Gastroesophageal sphincter (tissue), 3 donors: ENCODE measurements around the gene TANGO6.
"Not testable (repeated sequence)": the region's sequence is repeated elsewhere in the genome, so short reads cannot be mapped to it uniquely, and the experiment has no call there.

Source experiments
- EP300 ChIP-seq: sonication (generic); formaldehyde crosslinking; IDR thresholded peaks from one replicate; pipeline ENCODE4 v1.6.1; 2017; ENCODE audit warnings: antibody characterized with exemption, mild to moderate bottlenecking
- POLR2A ChIP-seq, 2 donors: fragments of 450-650 bp; IDR thresholded peaks; one replicate each; pipeline ENCODE4 v1.6.1; 2017; ENCODE audit warnings: antibody characterized with exemption in 2 of 2, mild to moderate bottlenecking in 2 of 2, moderate library complexity in 1 of 2
- TF ChIP-seq, protein P1 (sequence below), 4 experiments: fragments of 200-600 bp in 2 of 4; fragments of 450-650 bp in 2 of 4; sonication (generic) in 1 of 4; IDR thresholded peaks; one replicate each; pipeline ENCODE4 v1.5.1; 2017 to 2019; ENCODE audit warnings: antibody characterized with exemption in 4 of 4, mild to moderate bottlenecking in 2 of 4, moderate library complexity in 2 of 4

DNA sequence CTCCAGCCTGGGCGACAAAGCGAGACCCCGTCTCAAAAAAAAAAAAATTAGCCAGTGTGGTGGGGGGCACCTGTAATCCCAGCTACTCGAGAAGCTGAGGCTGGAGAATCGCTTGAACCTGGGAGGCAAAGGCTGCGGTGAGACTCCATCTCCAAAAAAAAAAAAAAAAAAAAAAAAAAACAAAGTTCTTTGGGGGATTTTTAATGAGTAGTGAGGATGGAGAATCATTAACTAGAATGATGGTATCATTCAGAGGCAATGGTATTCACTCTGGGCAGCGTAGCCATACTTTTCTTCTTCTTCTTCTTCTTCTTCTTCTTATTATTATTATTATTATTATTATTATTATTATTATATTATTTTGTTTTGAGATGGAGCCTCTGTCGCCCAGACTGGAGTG lies 220.2 kb downstream of the TANGO6 start:
- TF ChIP-seq, protein P1, sequence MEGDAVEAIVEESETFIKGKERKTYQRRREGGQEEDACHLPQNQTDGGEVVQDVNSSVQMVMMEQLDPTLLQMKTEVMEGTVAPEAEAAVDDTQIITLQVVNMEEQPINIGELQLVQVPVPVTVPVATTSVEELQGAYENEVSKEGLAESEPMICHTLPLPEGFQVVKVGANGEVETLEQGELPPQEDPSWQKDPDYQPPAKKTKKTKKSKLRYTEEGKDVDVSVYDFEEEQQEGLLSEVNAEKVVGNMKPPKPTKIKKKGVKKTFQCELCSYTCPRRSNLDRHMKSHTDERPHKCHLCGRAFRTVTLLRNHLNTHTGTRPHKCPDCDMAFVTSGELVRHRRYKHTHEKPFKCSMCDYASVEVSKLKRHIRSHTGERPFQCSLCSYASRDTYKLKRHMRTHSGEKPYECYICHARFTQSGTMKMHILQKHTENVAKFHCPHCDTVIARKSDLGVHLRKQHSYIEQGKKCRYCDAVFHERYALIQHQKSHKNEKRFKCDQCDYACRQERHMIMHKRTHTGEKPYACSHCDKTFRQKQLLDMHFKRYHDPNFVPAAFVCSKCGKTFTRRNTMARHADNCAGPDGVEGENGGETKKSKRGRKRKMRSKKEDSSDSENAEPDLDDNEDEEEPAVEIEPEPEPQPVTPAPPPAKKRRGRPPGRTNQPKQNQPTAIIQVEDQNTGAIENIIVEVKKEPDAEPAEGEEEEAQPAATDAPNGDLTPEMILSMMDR (IDR thresholded peaks at IDR 0.05): not testable (repeated sequence)
- not testable (repeated sequence) for TF ChIP-seq POLR2A (IDR thresholded peaks at IDR 0.05); EP300
